Endothelial cell of umbilical vein (primary cell): ENCODE results near the gene PAK4. TPM values are rescaled to one million over a fixed set of nuclear protein-coding genes. Genes with fewer than 3 reads are reported as not detected.

Experiments used
- BruUV-seq: library from RNA; stranded (reverse); fragments of 400-500 nt; replicated peaks from 2 replicates; lab custom pipeline; 2021; lab: Mats Ljungman, UMichigan
- CTCF ChIA-PET: fragments of 300-600, 350-600 bp; sonication (Branson Sonifier 250); formaldehyde crosslinking; loops from one replicate; lab custom pipeline; 2021; ENCODE audit warnings: antibody characterized with exemption, inconsistent platforms; lab: Charles Lee
- POLR2A ChIA-PET: fragments of 300-600, 350-600 bp; sonication (Branson Sonifier 250); formaldehyde crosslinking; loops from one replicate; lab custom pipeline; 2021; ENCODE audit warnings: antibody characterized with exemption, inconsistent platforms; lab: Charles Lee
- DNase-seq: peaks from one replicate; pipeline ENCODE4 v3.0.0-alpha.2; 2011; ENCODE audit warnings: low read depth, low spot score
- FAIRE-seq: peaks from 2 replicates; lab custom pipeline; 2011; peaks lifted over from hg19 to GRCh38; lab: Jason Lieb, UNC
- H2AFZ ChIP-seq: 2 replicates; pipeline ENCODE4 v1.6.0; 2012; ENCODE audit warnings: low read depth, low read length, control low read depth, inconsistent platforms
- H3K27ac ChIP-seq: 2 replicates; pipeline ENCODE4 v1.5.1; 2011; ENCODE audit warnings: low read depth, mild to moderate bottlenecking, control low read depth, low read length, moderate library complexity; ENCODE audit not compliant: insufficient read depth
- H3K27me3 ChIP-seq, 2 experiments: 2 replicates each; pipeline versions ENCODE4 v1.6.0 to v1.6.1; 2011; ENCODE audit warnings: low read length in 2 of 2, mixed read lengths in 1 of 2; ENCODE audit not compliant: control insufficient read depth in 2 of 2, insufficient read depth in 2 of 2
- H3K36me3 ChIP-seq, 2 experiments: 2 replicates in 1 of 2; 3 replicates in 1 of 2; pipeline ENCODE4 v1.5.1; 2011; ENCODE audit warnings: low read length in 2 of 2, mild to moderate bottlenecking in 1 of 2, moderate library complexity in 1 of 2; ENCODE audit not compliant: control insufficient read depth in 2 of 2, insufficient read depth in 2 of 2; ENCODE audit errors: extremely low read depth in 1 of 2
- H3K4me1 ChIP-seq: 3 replicates; pipeline ENCODE4 v1.5.1; 2011; ENCODE audit warnings: mild to moderate bottlenecking, low read length; ENCODE audit not compliant: control insufficient read depth, insufficient read depth; ENCODE audit errors: extremely low read depth
- H3K4me2 ChIP-seq: 2 replicates; pipeline ENCODE4 v1.6.1; 2011; ENCODE audit warnings: low read length, control low read depth, mixed read lengths; ENCODE audit not compliant: insufficient read depth
- H3K4me3 ChIP-seq, 3 experiments: fragments of 200-600 bp in 1 of 3; sonication (generic), shearing (Covaris generic) in 1 of 3; replicated peaks in 1 of 3; 2 replicates each; pipeline ENCODE4 v1.5.1; 2011 to 2016; ENCODE audit warnings: control low read depth in 3 of 3, low read length in 3 of 3, mild to moderate bottlenecking in 2 of 3, inconsistent platforms in 1 of 3, low read depth in 1 of 3, moderate library complexity in 1 of 3; ENCODE audit not compliant: insufficient read depth in 1 of 3
- H3K79me2 ChIP-seq: 2 replicates; pipeline ENCODE4 v1.6.0; 2012; ENCODE audit warnings: low read length, inconsistent platforms; ENCODE audit not compliant: control insufficient read depth, insufficient read depth
- H3K9ac ChIP-seq: replicated peaks from 2 replicates; pipeline ENCODE3; 2011; ENCODE audit warnings: low read length, control low read depth; ENCODE audit not compliant: insufficient read depth; ENCODE audit errors: extremely low read depth
- H3K9me1 ChIP-seq: replicated peaks from 3 replicates; pipeline ENCODE4 v1.6.0; 2011; ENCODE audit warnings: mild to moderate bottlenecking, low read length; ENCODE audit not compliant: control insufficient read depth, insufficient read depth; ENCODE audit errors: extremely low read depth
- H3K9me3 ChIP-seq: replicated peaks from 2 replicates; pipeline ENCODE4 v1.5.1; 2012; ENCODE audit warnings: low read length, inconsistent platforms; ENCODE audit not compliant: control insufficient read depth, insufficient read depth
- H4K20me1 ChIP-seq: replicated peaks from 2 replicates; pipeline ENCODE3; 2011; ENCODE audit warnings: mild to moderate bottlenecking, low read length; ENCODE audit not compliant: control insufficient read depth, insufficient read depth; ENCODE audit errors: extremely low read depth
- CTCF ChIP-seq, 2 donors: IDR thresholded peaks; 1 replicate in 1 of 2; 2 replicates in 1 of 2; pipeline ENCODE4 v1.5.1; 2011; ENCODE audit warnings: low read length in 2 of 2, mild to moderate bottlenecking in 2 of 2, moderate library complexity in 2 of 2, control low read depth in 1 of 2, inconsistent platforms in 1 of 2, low read depth in 1 of 2; ENCODE audit not compliant: insufficient read depth in 1 of 2; ENCODE audit errors: extremely low read depth in 1 of 2
- EZH2 ChIP-seq: IDR thresholded peaks from 2 replicates; pipeline ENCODE4 v1.6.1; 2012; ENCODE audit warnings: borderline replicate concordance, low read depth, mild to moderate bottlenecking, moderate library complexity, low read length, inconsistent platforms; ENCODE audit not compliant: severe bottlenecking
- FOS ChIP-seq: IDR thresholded peaks from 2 replicates; pipeline ENCODE4 v1.6.1; 2011; ENCODE audit warnings: mild to moderate bottlenecking, low read length, moderate library complexity, borderline replicate concordance; ENCODE audit not compliant: insufficient read depth
- GATA2 ChIP-seq: IDR thresholded peaks from 2 replicates; pipeline ENCODE4 v1.7.0; 2011; ENCODE audit warnings: low read depth, mild to moderate bottlenecking, moderate library complexity, mixed read lengths, low read length; ENCODE audit not compliant: insufficient read length, insufficient read depth
- JUN ChIP-seq: IDR thresholded peaks from 2 replicates; pipeline ENCODE4 v1.6.1; 2011; ENCODE audit warnings: borderline replicate concordance, low read depth; ENCODE audit not compliant: insufficient read length, insufficient read depth
- MYC ChIP-seq: IDR thresholded peaks from one replicate; pipeline ENCODE4 v1.6.1; 2011; ENCODE audit warnings: mild to moderate bottlenecking, low read depth, low read length
- POLR2A ChIP-seq: IDR thresholded peaks from 2 replicates; pipeline ENCODE4 v1.6.1; 2012; ENCODE audit warnings: low read depth, mild to moderate bottlenecking, control low read depth, low read length
- POLR2AphosphoS5 ChIP-seq: IDR thresholded peaks from 2 replicates; pipeline ENCODE4 v1.6.1; 2012; ENCODE audit warnings: low read depth, mild to moderate bottlenecking, control low read depth, low read length, moderate library complexity; ENCODE audit not compliant: insufficient read depth
- dilution Hi-C: fragments of 300-500 bp; cut with MboI; formaldehyde crosslinking; loops from one replicate; pipeline ENCODE4 v1.15.0; 2019; ENCODE audit warnings: low sequenced_read_pairs; ENCODE audit not compliant: extremely low pct_ligation_motif_present
- intact Hi-C: fragments of 100-400 bp; cut with micrococcal nuclease; formaldehyde crosslinking; loops from one replicate; pipeline ENCODE4 v1.10.0; 2022
- polyA plus RNA-seq, 4 experiments: library from polyadenylated mRNA; depleted of rRNA in 3 of 4; stranded (reverse) in 3 of 4; unstranded in 1 of 4; fragments of >200 nt; gene quantifications; 2 replicates each; pipeline versions ENCODE4 v1.2.1 to v1.2.3, GENCODE V29; 2011 to 2012; ENCODE audit warnings: missing spikeins in 1 of 4
- total RNA-seq: library from RNA; stranded (reverse); gene quantifications from 2 replicates; pipeline ENCODE4 v1.2.3, GENCODE V29; 2021
- TF ChIP-seq, protein P1 (sequence below): IDR thresholded peaks from 2 replicates; pipeline ENCODE4 v1.6.1; 2011; ENCODE audit not compliant: insufficient read depth, insufficient read length

The PAK4 gene
- total and polyA plus RNA-seq, 2 donors (not counting 3 experiments of a cell fraction or from before 2014, with no cell fraction given): 39.8 to 55.4 TPM

DNA sequence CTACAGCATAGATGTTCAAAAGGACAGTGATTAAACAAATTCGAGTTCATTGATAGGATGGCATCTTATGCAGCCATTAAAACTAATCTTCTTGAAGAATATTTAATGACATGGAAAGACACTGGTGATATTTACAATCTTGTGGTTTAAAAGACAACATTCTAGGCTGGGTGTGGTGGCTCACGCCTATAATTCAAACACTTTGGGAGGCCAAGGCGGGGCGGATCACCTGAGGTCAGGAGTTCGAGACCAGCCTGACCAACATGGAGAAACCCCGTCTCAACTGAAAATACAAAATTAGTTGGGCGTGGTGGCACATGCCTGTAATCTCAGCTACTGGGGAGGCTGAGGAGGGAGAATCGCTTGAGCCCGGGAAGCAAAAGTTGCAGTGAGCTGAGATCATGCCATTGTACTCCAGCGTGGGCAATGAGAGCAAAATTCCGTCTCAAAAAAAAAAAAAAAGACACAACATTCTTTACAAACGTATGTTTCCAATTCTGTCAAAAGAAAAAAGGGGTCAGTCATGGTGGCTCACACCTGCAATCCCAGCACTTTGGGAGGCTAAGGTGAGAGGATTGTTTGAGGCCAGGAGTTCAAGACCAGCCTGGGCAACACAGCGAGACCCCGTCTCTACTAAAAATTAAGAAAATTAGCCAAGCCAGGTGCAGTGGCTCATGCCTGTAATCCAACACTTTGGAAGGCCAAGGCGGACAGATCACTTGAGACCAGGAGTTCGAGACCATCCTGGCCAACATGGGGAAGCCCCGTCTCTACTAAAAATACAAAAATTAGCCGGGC, 2.5 kb upstream of the PAK4 start:
- dilution Hi-C loops: no loop called here
- H3K4me3 ChIP-seq: no peak overlapping the region
- intact Hi-C loops: loop anchor here (1.0 to 10.0 kb wide), 4 partner anchors 64 to 412 kb away; partner anchors contain the start of gene EID2B
- no peak overlapping the region for H3K9ac ChIP-seq
- H3K4me1 ChIP-seq: peaks cover 10% of the 10 kb centered on the region
- no TSS peak for BruUV-seq
- no peaks in the 10 kb centered on the region for H3K9me1 ChIP-seq
- TF ChIP-seq POLR2A (no peak), POLR2AphosphoS5 (no peak), MYC (no peak), EZH2 (no peak), CTCF (IDR thresholded peaks at IDR 0.05; ENCODE audit: extremely low read depth in 1 of 2, insufficient read depth in 1 of 2, low read depth in 1 of 2, low read length in 2 of 2) (no peak), GATA2 (no peak), FOS (no peak), JUN (no peak)
- TF ChIP-seq, protein P1, sequence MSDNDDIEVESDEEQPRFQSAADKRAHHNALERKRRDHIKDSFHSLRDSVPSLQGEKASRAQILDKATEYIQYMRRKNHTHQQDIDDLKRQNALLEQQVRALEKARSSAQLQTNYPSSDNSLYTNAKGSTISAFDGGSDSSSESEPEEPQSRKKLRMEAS: no peak
- H4K20me1 ChIP-seq: no peaks in the 10 kb centered on the region
- H3K4me2 ChIP-seq: no peak overlapping the region
- H2AFZ ChIP-seq: no peak overlapping the region
- no peaks in the 10 kb centered on the region for H3K36me3 ChIP-seq
- H3K27me3 ChIP-seq: no peaks in the 10 kb centered on the region
- H3K27ac ChIP-seq: no peak overlapping the region
- no peak for DNase-seq
- no peak for FAIRE-seq
- H3K79me2 ChIP-seq: peaks cover 25% of the 10 kb centered on the region
- ChIA-PET POLR2A (interaction anchor here (0.7 kb wide), 1 partner anchor 194 kb away, joined by 3 read pairs; no protein-coding TSS in a partner anchor), CTCF (interaction anchor here (0.8 to 4.9 kb wide), 12 partner anchors 22 to 275 kb away, joined by 3 to 124 read pairs (median 10); partner anchors contain the start of genes GMFG and SAMD4B)
- no peaks in the 10 kb centered on the region for H3K9me3 ChIP-seq
